Left kidney (tissue), 2 donors: Measurements from ENCODE around the gene LUC7L2. TPM values are rescaled to one million over a fixed set of nuclear protein-coding genes. Genes with fewer than 3 reads are reported as not detected.
"Not testable (repeated sequence)": the region's sequence is repeated elsewhere in the genome, so short reads cannot be mapped to it uniquely, and the experiment has no call there.

Experiments used
- DNase-seq: peaks from one replicate; pipeline ENCODE4 v3.0.0-alpha.2; 2013
- polyA plus RNA-seq: library from polyadenylated mRNA; unstranded; fragments of 120-200 nt; gene quantifications from one replicate; pipeline ENCODE4 v1.2.1, GENCODE V29; 2013; ENCODE audit not compliant: insufficient read length

The LUC7L2 gene
- polyA plus RNA-seq, 1 donor, result 202 TPM

GRCh38 chr7:139446051-139446890 lies 86.6 kb downstream of the LUC7L2 start:
- no peak for DNase-seq

- no peak for DNase-seq
These were observed 91.2 kb downstream of the LUC7L2 start for GRCh38 chr7:139450851-139451250.

GRCh38 chr7:139451638-139452037 lies 91.9 kb downstream of the LUC7L2 start:
- no peak for DNase-seq

- DNase-seq, result no peak
These were observed 93.4 kb downstream of the LUC7L2 start for GRCh38 chr7:139452958-139453672.

GRCh38 chr7:139453673-139454321 lies 94.1 kb downstream of the LUC7L2 start:
- no peak for DNase-seq

- no peak for DNase-seq
These were observed 96.1 kb downstream of the LUC7L2 start for GRCh38 chr7:139455789-139456188.

GRCh38 chr7:139456511-139456910 lies 96.8 kb downstream of the LUC7L2 start:
- DNase-seq, result no peak

GRCh38 chr7:139457153-139457946 lies 97.7 kb downstream of the LUC7L2 start:
- DNase-seq, result no peak

GRCh38 chr7:139463421-139463820 lies 103.7 kb downstream of the LUC7L2 start:
- DNase-seq, result not testable (repeated sequence)

GRCh38 chr7:139464511-139464910 lies 104.8 kb downstream of the LUC7L2 start:
- not testable (repeated sequence) for DNase-seq

- DNase-seq, result not testable (repeated sequence)
These were observed 105.4 kb downstream of the LUC7L2 start for GRCh38 chr7:139465072-139465471.

GRCh38 chr7:139467729-139468128 lies 108.0 kb downstream of the LUC7L2 start:
- DNase-seq, result not testable (repeated sequence)

GRCh38 chr7:139468281-139468680 lies 108.6 kb downstream of the LUC7L2 start:
- not testable (repeated sequence) for DNase-seq

- DNase-seq, result no peak
These were observed 112.2 kb downstream of the LUC7L2 start for GRCh38 chr7:139471740-139472353.

Other genes with a start within 250 kb of the LUC7L2 start
- gene UBN2, start 128.7 kb upstream of the LUC7L2 start, polyA plus RNA-seq, result 27.5 TPM
- gene FMC1, start 18.6 kb upstream of the LUC7L2 start, polyA plus RNA-seq, result 22.8 TPM
- 1.1 TPM for gene KLRG2, start 123.8 kb downstream of the LUC7L2 start, polyA plus RNA-seq
- 0.68 TPM for gene CLEC2L, start 163.8 kb downstream of the LUC7L2 start, polyA plus RNA-seq